Rectal smooth muscle tissue (tissue), 1 donor: ENCODE results near the gene PLEKHA7.
A peak's percentile ranks its signal among the peaks of the same experiment; 100 is the strongest.
"Not testable (repeated sequence)": the region's sequence is repeated elsewhere in the genome, so short reads cannot be mapped to it uniquely, and the experiment has no call there.

Experiments used
- H3K27ac ChIP-seq: one replicate; pipeline ENCODE4 v1.7.0; 2013; ENCODE audit warnings: low read depth, low read length, inconsistent platforms
- H3K27me3 ChIP-seq: one replicate; pipeline ENCODE4 v1.7.0; 2013; ENCODE audit warnings: low read length; ENCODE audit not compliant: control insufficient read depth, insufficient read depth
- H3K36me3 ChIP-seq: one replicate; pipeline ENCODE4 v1.7.0; 2013; ENCODE audit warnings: low read length; ENCODE audit not compliant: control insufficient read depth, insufficient read depth
- H3K4me1 ChIP-seq: one replicate; pipeline ENCODE4 v1.7.0; 2013; ENCODE audit warnings: low read length; ENCODE audit not compliant: control insufficient read depth, insufficient read depth
- H3K4me3 ChIP-seq: one replicate; pipeline ENCODE4 v1.7.0; 2013; ENCODE audit warnings: low read length
- H3K9ac ChIP-seq: one replicate; pipeline ENCODE4 v1.7.0; 2013; ENCODE audit warnings: low read length

Gene PLEKHA7

GRCh38 chr11:16923987-16924386 lies 90.2 kb downstream of the PLEKHA7 start:
- Histone ChIP-seq H3K4me3 (peak overlapping the region; percentile 35), H3K9ac (no peak overlapping the region), H3K36me3 (no peaks in the 10 kb centered on the region), H3K4me1 (no peaks in the 10 kb centered on the region), H3K27ac (no peak overlapping the region), H3K27me3 (no peaks in the 10 kb centered on the region)

GRCh38 chr11:16921668-16922067 lies 92.5 kb downstream of the PLEKHA7 start:
- Histone ChIP-seq H3K4me3 (no peak overlapping the region), H3K36me3 (no peaks in the 10 kb centered on the region), H3K27me3 (no peaks in the 10 kb centered on the region), H3K27ac (no peak overlapping the region), H3K9ac (no peak overlapping the region), H3K4me1 (no peaks in the 10 kb centered on the region)

DNA sequence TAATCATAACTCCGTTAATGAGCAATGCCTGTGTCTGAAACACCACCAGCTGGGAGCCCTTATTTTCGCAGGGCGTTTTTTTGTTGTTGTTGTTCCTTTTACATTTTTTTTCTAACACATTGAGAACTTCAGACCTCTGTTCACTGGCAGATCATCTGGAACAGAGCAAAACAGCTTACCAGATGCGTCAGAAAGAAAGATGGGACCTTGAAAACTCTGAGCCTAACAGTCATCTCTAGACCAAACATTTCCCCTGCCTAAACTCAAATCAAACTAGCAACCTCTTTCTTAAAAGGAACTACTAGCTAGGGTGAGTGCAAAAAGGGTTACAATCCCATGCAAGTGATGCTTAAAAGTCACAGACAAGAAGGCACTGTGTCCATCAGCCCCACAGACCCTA lies 93.2 kb downstream of the PLEKHA7 start:
- H3K4me1 ChIP-seq: no peaks in the 10 kb centered on the region

DNA sequence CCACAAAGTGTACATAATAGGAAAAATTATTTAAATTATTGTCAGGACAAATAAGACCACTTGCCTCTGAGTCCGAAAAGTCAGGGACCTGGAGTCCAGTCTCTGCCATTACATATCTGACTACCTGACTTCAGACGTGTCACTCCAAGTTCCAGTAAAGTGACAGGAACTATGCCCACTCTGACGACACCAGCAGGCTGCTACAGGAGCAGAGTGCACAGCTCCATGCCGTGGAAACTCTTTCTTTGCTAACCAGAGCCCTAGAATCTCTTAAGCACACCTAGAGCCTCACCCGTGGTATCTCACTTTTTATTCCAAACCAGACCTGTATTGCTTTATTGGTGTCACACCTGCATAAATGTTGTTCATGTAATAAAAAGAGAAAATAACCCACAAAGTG lies 93.7 kb downstream of the PLEKHA7 start:
- Histone ChIP-seq H3K4me3 (no peak overlapping the region), H3K27ac (no peak overlapping the region), H3K9ac (no peak overlapping the region), H3K36me3 (no peaks in the 10 kb centered on the region), H3K27me3 (no peaks in the 10 kb centered on the region), H3K4me1 (no peaks in the 10 kb centered on the region)

More for the DNA sequence above, 93.2 kb downstream of the PLEKHA7 start:
- H3K4me3 ChIP-seq: no peak overlapping the region
- H3K9ac ChIP-seq: no peak overlapping the region
- H3K27ac ChIP-seq: no peak overlapping the region
- no peaks in the 10 kb centered on the region for H3K27me3 ChIP-seq
- no peaks in the 10 kb centered on the region for H3K36me3 ChIP-seq

GRCh38 chr11:16918543-16919182 lies 95.6 kb downstream of the PLEKHA7 start:
- H3K4me3 ChIP-seq, H3K4me1 ChIP-seq, H3K9ac ChIP-seq, H3K36me3 ChIP-seq, H3K27ac ChIP-seq, H3K27me3 ChIP-seq: not testable (repeated sequence)

DNA sequence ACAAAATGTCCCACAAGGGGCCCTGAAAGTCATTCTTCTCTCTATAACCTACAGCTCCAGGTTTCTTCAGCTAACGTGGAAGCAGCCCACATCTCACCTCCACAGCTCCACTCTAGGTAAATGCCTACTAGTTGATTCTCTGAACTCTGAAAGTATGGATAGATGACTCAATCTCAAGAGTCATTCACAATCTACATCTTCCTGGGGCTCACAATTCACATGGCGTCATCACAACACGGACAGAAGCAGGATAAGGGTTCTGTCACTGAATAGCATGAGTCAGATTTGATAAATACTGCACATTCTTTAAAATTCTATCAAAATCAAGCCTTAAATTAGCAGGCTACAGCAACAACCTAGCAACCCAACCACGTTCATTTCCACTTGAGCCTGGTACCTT lies 96.3 kb downstream of the PLEKHA7 start:
- Histone ChIP-seq H3K36me3 (no peaks in the 10 kb centered on the region), H3K4me3 (no peak overlapping the region), H3K27me3 (no peaks in the 10 kb centered on the region), H3K4me1 (no peaks in the 10 kb centered on the region), H3K27ac (no peak overlapping the region), H3K9ac (no peak overlapping the region)

- H3K27ac ChIP-seq: no peak overlapping the region
- no peaks in the 10 kb centered on the region for H3K27me3 ChIP-seq
- H3K36me3 ChIP-seq: no peaks in the 10 kb centered on the region
- no peak overlapping the region for H3K4me3 ChIP-seq
- H3K9ac ChIP-seq: no peak overlapping the region
- H3K4me1 ChIP-seq: no peaks in the 10 kb centered on the region
These were observed 101.5 kb downstream of the PLEKHA7 start for GRCh38 chr11:16912692-16913111.

DNA sequence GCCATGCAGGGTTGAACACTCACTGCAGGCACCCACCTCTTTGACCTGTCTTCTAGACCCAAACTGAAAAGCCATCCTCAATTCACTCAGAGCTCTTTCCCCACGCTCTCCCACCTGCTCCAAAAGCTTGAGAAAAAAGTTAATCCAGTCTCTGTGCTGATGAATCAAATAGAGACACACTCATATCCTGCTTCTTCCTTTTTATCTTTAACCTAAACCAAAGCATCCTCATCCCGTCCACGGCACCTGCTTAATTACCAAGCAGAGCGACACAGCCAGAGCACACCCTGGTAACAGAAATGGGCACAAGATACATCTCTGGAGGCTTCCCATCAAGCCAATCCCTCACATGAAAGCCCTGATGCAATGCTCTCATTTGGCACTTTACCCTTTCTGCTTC lies 102.6 kb downstream of the PLEKHA7 start:
- Histone ChIP-seq H3K27ac (no peak overlapping the region), H3K9ac (no peak overlapping the region), H3K4me1 (no peaks in the 10 kb centered on the region), H3K27me3 (no peaks in the 10 kb centered on the region), H3K4me3 (no peak overlapping the region), H3K36me3 (no peaks in the 10 kb centered on the region)

- Histone ChIP-seq H3K36me3 (no peaks in the 10 kb centered on the region), H3K27ac (no peak overlapping the region), H3K9ac (no peak overlapping the region), H3K4me1 (no peaks in the 10 kb centered on the region), H3K4me3 (no peak overlapping the region), H3K27me3 (no peaks in the 10 kb centered on the region)
These were observed 103.0 kb downstream of the PLEKHA7 start for GRCh38 chr11:16911186-16911585.

- no peaks in the 10 kb centered on the region for H3K27me3 ChIP-seq
- no peak overlapping the region for H3K4me3 ChIP-seq
- no peak overlapping the region for H3K27ac ChIP-seq
- H3K4me1 ChIP-seq: no peaks in the 10 kb centered on the region
- no peaks in the 10 kb centered on the region for H3K36me3 ChIP-seq
- no peak overlapping the region for H3K9ac ChIP-seq
These were observed 104.7 kb downstream of the PLEKHA7 start for GRCh38 chr11:16909359-16910035.

DNA sequence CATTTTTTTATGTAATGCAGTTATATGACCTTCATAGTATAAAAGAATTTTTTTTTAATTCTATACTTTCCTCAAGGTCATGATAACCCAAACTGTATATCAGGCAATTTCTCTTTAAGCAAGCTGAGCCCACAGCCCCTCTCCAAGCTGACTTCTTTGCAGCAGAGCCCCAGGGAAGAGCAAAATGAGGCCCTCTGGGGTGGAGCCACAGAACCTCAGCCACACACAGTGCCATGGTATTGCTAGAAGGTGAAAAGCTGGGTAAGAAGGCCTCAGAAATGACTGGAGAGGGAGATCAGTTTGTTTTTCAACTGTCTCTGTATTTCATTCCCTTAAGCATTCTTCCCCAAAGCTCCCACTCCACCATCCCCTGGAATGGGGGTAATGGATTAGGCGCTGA lies 108.8 kb downstream of the PLEKHA7 start:
- no peak overlapping the region for H3K4me3 ChIP-seq
- H3K27ac ChIP-seq: no peak overlapping the region
- H3K9ac ChIP-seq: no peak overlapping the region
- H3K36me3 ChIP-seq: no peaks in the 10 kb centered on the region
- H3K27me3 ChIP-seq: no peaks in the 10 kb centered on the region
- H3K4me1 ChIP-seq: no peaks in the 10 kb centered on the region

DNA sequence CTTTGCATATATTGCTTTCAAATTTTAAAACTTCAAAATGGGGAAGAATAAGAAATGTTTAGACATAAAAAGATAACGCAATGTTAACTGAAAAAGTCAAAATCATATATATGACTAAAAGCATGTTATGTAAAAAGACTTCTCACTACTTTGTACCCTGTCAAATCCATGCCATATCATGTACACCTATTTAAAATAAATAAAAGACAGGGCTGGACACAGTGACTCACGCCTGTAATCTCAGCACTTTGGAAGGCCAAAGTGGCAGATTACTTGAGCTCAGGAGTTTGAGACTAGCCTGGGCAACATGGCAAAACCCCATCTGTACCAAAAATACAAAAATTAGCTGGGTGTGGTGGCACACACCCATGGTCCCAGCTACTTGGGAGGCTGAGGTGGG lies 109.5 kb downstream of the PLEKHA7 start:
- H3K4me3 ChIP-seq, H3K27me3 ChIP-seq, H3K4me1 ChIP-seq, H3K36me3 ChIP-seq, H3K9ac ChIP-seq, H3K27ac ChIP-seq: not testable (repeated sequence)

- no peak overlapping the region for H3K4me3 ChIP-seq
These were observed 111.3 kb downstream of the PLEKHA7 start for GRCh38 chr11:16902781-16903378.

More at GRCh38 chr11:16902781-16903378, 111.3 kb downstream of the PLEKHA7 start:
- no peak overlapping the region for H3K27ac ChIP-seq
- no peaks in the 10 kb centered on the region for H3K4me1 ChIP-seq
- H3K36me3 ChIP-seq: no peaks in the 10 kb centered on the region
- no peak overlapping the region for H3K9ac ChIP-seq
- no peaks in the 10 kb centered on the region for H3K27me3 ChIP-seq
